Stimulated activated CD4-positive, alpha-beta T cell treated with anti-CD3 and anti-CD28 coated beads, Interleukin-1b, Interleukin-23, amount 100 ng/mL, for 48 hours (primary cell): ENCODE measurements around the gene ISOC2.
A peak's percentile ranks its signal among the peaks of the same experiment; 100 is the strongest.
"Not testable (repeated sequence)": the region's sequence is repeated elsewhere in the genome, so short reads cannot be mapped to it uniquely, and the experiment has no call there.

Source experiments
- DNase-seq: peaks from one replicate; pipeline ENCODE4 v3.0.0-alpha.2; 2020

Gene ISOC2

GRCh38 chr19:55437410-55437809 is 24.0 kb downstream of the ISOC2 start:
- no peak for DNase-seq

- DNase-seq = no peak
Measured at GRCh38 chr19:55436847-55437246, 24.6 kb downstream of the ISOC2 start.

- no peak for DNase-seq
Measured at GRCh38 chr19:55435020-55435419, 26.4 kb downstream of the ISOC2 start.

GRCh38 chr19:55434356-55434919 is 27.0 kb downstream of the ISOC2 start:
- no peak for DNase-seq

- no peak for DNase-seq
Measured at GRCh38 chr19:55433292-55433691, 28.1 kb downstream of the ISOC2 start.

- DNase-seq = no peak
Measured at GRCh38 chr19:55432241-55432959, 29.0 kb downstream of the ISOC2 start.

- DNase-seq = no peak
Measured at GRCh38 chr19:55431183-55431582, 30.3 kb downstream of the ISOC2 start.

GRCh38 chr19:55426042-55426441 is 35.4 kb downstream of the ISOC2 start:
- DNase-seq = no peak

- no peak for DNase-seq
Measured at GRCh38 chr19:55424518-55424917, 36.9 kb downstream of the ISOC2 start.

GRCh38 chr19:55423225-55424005 is 38.0 kb downstream of the ISOC2 start:
- no peak for DNase-seq

- DNase-seq = not testable (repeated sequence)
Measured at GRCh38 chr19:55421281-55421680, 40.2 kb downstream of the ISOC2 start.

GRCh38 chr19:55419624-55420236 is 41.7 kb downstream of the ISOC2 start:
- no peak for DNase-seq

- DNase-seq = no peak
Measured at GRCh38 chr19:55419103-55419502, 42.3 kb downstream of the ISOC2 start.

GRCh38 chr19:55418185-55418584 is 43.3 kb downstream of the ISOC2 start:
- peak; percentile 45 for DNase-seq

GRCh38 chr19:55410168-55410567 is 51.3 kb downstream of the ISOC2 start:
- no peak for DNase-seq

GRCh38 chr19:55409179-55409578 is 52.3 kb downstream of the ISOC2 start:
- DNase-seq = not testable (repeated sequence)

GRCh38 chr19:55408533-55408872 is 52.9 kb downstream of the ISOC2 start:
- no peak for DNase-seq

- peak; percentile 98 for DNase-seq
Measured at GRCh38 chr19:55407800-55408532, 53.5 kb downstream of the ISOC2 start.

- not testable (repeated sequence) for DNase-seq
Measured at GRCh38 chr19:55407550-55407799, 54.0 kb downstream of the ISOC2 start, which contains the start of gene UBE2S. UBE2S (minus strand) TSS chr19:55407788; CDS start chr19:55407589, 199 bp downstream.

GRCh38 chr19:55406826-55407549 is 54.5 kb downstream of the ISOC2 start:
- DNase-seq = peak; percentile 33

- DNase-seq = no peak
Measured at GRCh38 chr19:55406091-55406825, 55.2 kb downstream of the ISOC2 start.

GRCh38 chr19:55405638-55406037 is 55.8 kb downstream of the ISOC2 start:
- DNase-seq = no peak
